GOT3 (cell line): Measurements from ENCODE around the gene PPM1H.
"Not testable (repeated sequence)": the region's sequence is repeated elsewhere in the genome, so short reads cannot be mapped to it uniquely, and the experiment has no call there.

Source experiments
- DNase-seq: peaks from one replicate; lab custom pipeline; 2025; ENCODE audit warnings: mixed read lengths; lab: John Stamatoyannopoulos, UW

PPM1H gene

GRCh38 chr12:62683776-62684569, 251.0 kb downstream of the PPM1H start:
- no peak for DNase-seq

DNA sequence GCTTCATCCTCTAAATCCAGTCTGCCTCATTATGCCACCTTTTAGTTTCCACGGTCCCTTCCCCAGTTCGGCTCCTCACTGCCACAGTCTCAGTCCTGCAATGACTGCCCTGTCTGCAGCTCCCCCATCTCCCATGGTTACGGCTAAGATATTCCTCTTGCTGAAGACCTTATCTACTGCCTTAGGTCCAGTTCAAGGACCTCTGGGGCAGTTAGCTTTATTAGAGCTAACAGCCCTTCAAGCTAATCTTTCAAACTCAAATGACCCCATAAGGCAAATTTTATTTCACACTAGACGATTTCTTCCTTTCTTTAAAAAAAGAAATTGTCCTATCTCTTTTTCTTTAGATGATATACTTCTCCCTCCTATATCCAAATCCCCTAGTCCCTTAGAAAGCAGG, 253.6 kb downstream of the PPM1H start:
- no peak for DNase-seq

GRCh38 chr12:62679608-62680007, 255.3 kb downstream of the PPM1H start:
- no peak for DNase-seq

DNA sequence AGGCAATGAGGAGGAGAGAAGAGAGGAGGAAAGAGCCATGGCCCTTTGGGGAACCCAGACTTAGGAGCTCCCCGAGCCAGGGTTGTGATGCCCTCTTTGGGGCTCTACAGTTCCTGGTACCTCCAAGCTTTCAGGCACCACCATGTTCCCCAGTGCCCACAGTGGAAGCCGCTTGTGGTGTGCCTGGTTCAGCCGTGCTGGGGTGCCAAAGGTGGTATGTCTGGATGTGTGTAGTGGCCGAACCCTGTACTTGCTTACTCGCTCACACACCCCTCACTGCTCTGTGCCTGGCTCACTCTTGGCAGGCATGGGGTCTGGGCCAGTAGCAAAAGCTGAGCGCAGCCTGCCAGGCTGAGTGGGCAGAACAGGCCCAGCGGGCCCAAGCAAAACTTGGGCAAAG, 257.6 kb downstream of the PPM1H start:
- DNase-seq, result no peak

DNA sequence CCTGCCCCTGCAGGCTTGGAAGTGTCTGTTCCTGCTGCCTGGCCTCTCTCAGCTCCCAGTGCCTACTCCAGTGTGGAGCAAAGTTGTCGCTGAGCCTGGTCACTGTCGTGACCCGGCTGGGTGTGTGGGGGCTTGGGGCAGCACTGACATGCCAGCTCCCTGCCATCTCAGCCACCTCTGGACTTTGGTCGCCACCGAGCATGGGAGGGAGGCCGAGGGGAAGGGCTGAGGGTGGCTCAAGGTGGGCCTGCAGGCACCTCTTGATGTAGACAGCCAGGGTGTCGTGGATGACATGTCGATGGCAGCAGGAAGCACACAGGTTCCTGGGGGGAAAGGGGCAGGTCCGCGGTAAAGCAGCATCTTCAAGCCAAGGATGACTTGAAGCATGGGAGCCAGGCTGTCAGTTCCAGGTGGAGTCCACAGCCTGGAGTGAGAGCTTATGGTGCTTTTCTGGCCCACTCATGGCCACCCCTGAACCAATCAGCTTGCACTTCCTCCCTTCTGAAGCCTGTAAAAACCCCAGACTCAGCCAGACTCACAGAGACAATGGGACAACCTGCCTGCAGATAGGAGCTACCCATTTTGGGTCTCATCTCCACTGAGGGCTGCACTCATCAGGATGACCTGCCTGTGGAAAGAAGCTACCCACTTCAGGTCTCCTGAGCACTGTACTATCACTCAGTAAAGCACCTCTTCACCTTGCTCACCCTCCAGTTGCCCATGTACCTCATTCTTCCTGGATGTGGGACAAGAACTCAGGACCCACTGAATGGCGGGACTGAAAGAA, 258.2 kb downstream of the PPM1H start:
- DNase-seq, result no peak

DNA sequence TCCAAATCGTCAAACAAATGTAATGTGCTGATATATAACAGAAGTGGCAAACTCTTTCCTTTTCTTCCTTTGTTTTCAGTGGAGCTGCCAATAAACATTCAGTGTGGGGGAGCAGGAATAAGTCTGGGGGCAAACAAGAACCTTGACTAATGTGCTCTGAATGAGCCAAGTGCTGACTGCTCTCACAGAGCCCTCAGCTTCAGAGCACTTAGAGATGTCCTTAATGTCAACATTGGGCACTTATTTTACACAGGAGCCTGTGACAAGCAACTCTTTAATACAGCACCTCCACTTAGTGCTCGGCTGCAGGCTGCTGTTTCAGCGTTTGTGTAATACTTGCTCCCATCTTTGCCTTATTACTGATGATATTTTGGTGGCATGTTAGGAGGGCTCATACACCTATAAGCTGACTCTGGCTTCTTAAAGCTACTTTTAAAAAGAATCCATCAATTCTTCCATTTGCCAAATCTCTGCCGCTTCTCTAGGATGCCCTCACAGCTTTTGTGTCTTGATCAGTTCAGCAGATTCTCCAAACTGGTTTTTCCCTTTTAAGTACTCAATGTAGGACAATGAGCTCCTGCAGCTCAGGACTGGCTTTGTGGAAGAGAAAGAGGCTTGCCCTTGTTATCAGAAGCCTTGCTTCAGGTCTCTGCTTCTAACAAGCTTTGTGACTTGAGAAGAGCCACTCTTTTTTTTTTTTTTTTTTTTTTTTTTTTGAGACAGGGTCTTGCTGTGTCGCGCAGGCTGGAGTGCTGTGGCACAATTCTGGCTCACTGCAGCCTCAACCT, 261.7 kb downstream of the PPM1H start:
- no peak for DNase-seq

GRCh38 chr12:62670986-62671720, 263.8 kb downstream of the PPM1H start:
- no peak for DNase-seq

- no peak for DNase-seq
These were observed 266.2 kb downstream of the PPM1H start for GRCh38 chr12:62668782-62669181.

DNA sequence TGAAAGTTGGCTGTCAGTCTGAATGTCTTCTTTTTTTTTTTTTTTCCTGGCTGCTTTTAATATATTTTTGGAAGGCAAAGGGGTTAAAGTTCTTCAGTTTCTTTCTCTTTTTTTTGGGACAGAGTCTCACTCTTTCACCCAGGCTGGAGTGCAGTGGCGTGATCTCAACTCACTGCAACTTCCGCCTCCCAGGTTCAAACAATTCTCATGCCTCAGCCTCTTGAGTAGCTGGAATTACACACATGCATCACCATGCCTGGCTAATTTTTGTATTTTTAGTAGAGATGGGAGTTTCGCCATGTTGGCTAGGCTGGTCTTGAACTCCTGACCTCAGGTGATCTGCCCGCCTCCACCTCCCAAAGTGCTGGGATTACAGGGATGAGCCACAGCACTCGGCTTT, 270.0 kb downstream of the PPM1H start:
- not testable (repeated sequence) for DNase-seq

- DNase-seq, result no peak
These were observed 274.2 kb downstream of the PPM1H start for GRCh38 chr12:62660756-62661155.

GRCh38 chr12:62659453-62660295, 275.3 kb downstream of the PPM1H start:
- no peak for DNase-seq

GRCh38 chr12:62658910-62659309, 276.0 kb downstream of the PPM1H start:
- DNase-seq, result no peak

DNA sequence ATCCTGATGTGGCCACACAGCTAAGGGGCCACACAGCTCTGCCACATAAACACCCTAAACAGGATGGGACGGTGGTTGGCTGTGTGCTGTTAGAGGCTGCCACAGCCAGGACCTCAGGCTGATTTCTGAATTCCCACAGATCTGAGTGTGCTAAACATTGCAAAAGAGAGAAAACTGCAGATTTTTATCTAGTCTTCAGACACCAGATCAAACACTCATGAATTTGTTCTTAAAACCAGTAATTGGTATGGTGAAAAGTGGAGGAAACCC, 277.7 kb downstream of the PPM1H start:
- no peak for DNase-seq

GRCh38 chr12:62656591-62657362, 278.2 kb downstream of the PPM1H start:
- DNase-seq, result no peak

- DNase-seq, result no peak
These were observed 279.2 kb downstream of the PPM1H start for GRCh38 chr12:62655666-62656151.

DNA sequence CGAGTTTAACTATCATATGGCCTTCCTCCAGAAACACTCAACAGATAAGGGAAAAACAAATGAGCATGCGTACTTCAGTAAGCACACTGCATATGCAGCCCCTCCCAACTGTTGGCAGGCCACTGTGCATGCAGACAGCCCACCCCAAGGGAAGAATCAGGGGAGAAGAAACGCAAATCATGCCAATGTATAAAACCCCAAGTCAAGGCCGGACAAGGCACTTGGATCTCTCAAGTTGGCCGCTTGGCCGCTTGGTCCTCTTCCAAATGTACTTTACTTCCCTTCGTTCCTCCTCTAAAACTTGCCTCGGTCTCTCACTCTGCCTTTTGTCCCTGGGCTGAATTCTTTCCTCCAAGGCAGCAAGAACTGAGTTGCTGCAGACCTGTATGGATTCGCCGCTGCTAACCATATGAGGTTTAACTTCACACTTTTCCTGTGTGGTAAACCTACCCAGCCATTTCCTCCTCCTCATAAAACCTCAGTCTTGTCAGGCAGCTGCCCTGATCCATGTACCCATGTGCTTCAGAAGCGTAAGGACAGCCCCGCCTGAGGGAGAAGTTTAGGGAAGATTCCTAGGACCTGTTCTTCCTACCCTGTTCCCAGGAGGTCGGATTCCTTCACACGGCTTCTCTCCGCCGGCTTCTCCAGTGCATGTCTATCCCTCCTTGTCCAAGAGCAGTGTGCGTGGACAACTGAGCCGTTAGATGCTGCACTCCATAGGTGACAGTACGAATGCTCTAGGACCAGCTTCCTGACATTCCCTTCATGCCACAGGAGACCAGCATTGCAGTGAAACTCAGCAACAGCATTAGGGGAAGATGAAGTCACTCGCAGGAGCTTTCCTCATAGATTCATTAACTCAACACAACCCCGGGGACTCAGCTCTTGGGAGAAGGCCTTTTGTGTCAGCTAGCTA, 280.4 kb downstream of the PPM1H start:
- DNase-seq, result no peak

GRCh38 chr12:62653740-62654139, 281.2 kb downstream of the PPM1H start:
- no peak for DNase-seq

DNA sequence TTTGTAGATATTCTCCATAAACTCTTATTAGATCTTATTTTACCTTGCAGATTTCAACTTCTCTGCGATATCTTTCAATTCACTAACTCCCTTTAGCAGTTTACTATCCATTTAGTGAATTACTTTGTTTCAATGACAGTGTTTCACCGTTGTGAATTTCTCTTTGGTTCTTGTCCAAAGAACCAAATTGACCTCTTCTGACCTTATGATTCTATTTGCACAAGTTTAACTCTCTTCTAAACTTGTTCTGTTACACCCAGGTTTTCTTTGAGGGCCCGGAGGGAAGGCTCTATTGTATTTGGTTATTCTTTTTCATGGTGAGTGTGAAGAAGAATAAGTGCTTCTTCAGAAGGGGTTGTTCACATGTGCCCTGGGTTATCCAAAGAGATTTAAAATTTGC, 281.6 kb downstream of the PPM1H start:
- DNase-seq, result no peak

DNA sequence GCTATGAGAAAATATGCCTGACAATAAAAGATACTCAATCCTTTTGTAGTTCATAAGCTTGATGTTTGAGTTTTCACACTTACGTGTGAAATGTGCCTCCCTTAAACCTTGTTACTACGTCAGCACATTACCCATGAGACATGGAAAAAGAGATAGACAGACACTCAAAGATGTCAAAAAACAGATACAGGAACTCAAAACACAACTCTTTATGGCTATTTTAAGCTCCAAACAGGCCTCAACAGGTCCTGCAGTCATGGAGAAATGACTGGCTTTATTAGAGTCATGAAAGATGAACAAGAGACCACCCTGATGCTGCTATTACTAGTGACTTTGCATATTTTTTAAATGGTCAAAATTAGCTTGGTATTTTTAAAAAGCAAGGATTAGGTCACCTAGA, 283.8 kb downstream of the PPM1H start:
- no peak for DNase-seq
